ELR (cell line): ENCODE measurements around the gene RGS7.

Source experiments
- DNase-seq: peaks from one replicate; pipeline ENCODE4 v3.0.0-alpha.2; 2015; ENCODE audit warnings: low read depth

Gene RGS7

GRCh38 chr1:240831191-240831631 is 525.8 kb downstream of the RGS7 start:
- peak; percentile 80 for DNase-seq

- DNase-seq: no peak
These were observed 527.5 kb downstream of the RGS7 start for GRCh38 chr1:240829487-240829886.

GRCh38 chr1:240827786-240828185 is 529.2 kb downstream of the RGS7 start:
- no peak for DNase-seq

GRCh38 chr1:240824238-240824637 is 532.8 kb downstream of the RGS7 start:
- no peak for DNase-seq

GRCh38 chr1:240823357-240823756 is 533.6 kb downstream of the RGS7 start:
- no peak for DNase-seq

GRCh38 chr1:240821925-240822324 is 535.1 kb downstream of the RGS7 start:
- no peak for DNase-seq

- peak; percentile 42 for DNase-seq
These were observed 536.2 kb downstream of the RGS7 start for GRCh38 chr1:240820816-240821215.

- no peak for DNase-seq
These were observed 540.5 kb downstream of the RGS7 start for GRCh38 chr1:240816472-240816871.

- DNase-seq: no peak
These were observed 543.3 kb downstream of the RGS7 start for GRCh38 chr1:240813720-240814119.

- peak; percentile 18 for DNase-seq
These were observed 545.7 kb downstream of the RGS7 start for GRCh38 chr1:240811256-240811655.

- DNase-seq: no peak
These were observed 548.6 kb downstream of the RGS7 start for GRCh38 chr1:240808381-240808780.

- peak; percentile 72 for DNase-seq
These were observed 550.7 kb downstream of the RGS7 start for GRCh38 chr1:240806200-240806745.

- peak; percentile 26 for DNase-seq
These were observed 552.5 kb downstream of the RGS7 start for GRCh38 chr1:240804475-240804874.

GRCh38 chr1:240803151-240803550 is 553.9 kb downstream of the RGS7 start:
- peak; percentile 94 for DNase-seq

GRCh38 chr1:240802271-240802670 is 554.7 kb downstream of the RGS7 start:
- DNase-seq: peak; percentile 29

- no peak for DNase-seq
These were observed 555.6 kb downstream of the RGS7 start for GRCh38 chr1:240801442-240801841.

GRCh38 chr1:240800291-240800690 is 556.7 kb downstream of the RGS7 start:
- no peak for DNase-seq

- peak; percentile 79 for DNase-seq
These were observed 560.0 kb downstream of the RGS7 start for GRCh38 chr1:240797050-240797449.

- no peak for DNase-seq
These were observed 562.8 kb downstream of the RGS7 start for GRCh38 chr1:240794046-240794843.

GRCh38 chr1:240792915-240793529 is 564.0 kb downstream of the RGS7 start:
- no peak for DNase-seq

GRCh38 chr1:240790856-240791255 is 566.1 kb downstream of the RGS7 start:
- no peak for DNase-seq

- DNase-seq: no peak
These were observed 570.1 kb downstream of the RGS7 start for GRCh38 chr1:240786880-240787279.

- DNase-seq: no peak
These were observed 572.2 kb downstream of the RGS7 start for GRCh38 chr1:240784776-240785175.
